Endothelial cell of hepatic sinusoid (primary cell): ENCODE results near the gene TRIM7.

ENCODE experiments used
- in situ Hi-C: cut with HindIII; loops from 2 replicates; pipeline ENCODE4 v1.10.0; 2017; ENCODE audit warnings: low sequenced_read_pairs

Gene TRIM7

GRCh38 chr5:181233801-181234454 is 28.9 kb upstream of the TRIM7 start:
- in situ Hi-C loops: no loop called here

GRCh38 chr5:181233088-181233800 is 28.2 kb upstream of the TRIM7 start:
- in situ Hi-C loops: no loop called here

GRCh38 chr5:181232593-181232992 is 27.6 kb upstream of the TRIM7 start:
- in situ Hi-C loops: no loop called here

GRCh38 chr5:181231432-181231831 is 26.4 kb upstream of the TRIM7 start:
- in situ Hi-C loops: no loop called here

- in situ Hi-C loops: no loop called here
These were observed 25.6 kb upstream of the TRIM7 start for GRCh38 chr5:181230551-181230950.

GRCh38 chr5:181229996-181230395 is 25.0 kb upstream of the TRIM7 start:
- in situ Hi-C loops: no loop called here

- in situ Hi-C loops: no loop called here
These were observed 19.6 kb upstream of the TRIM7 start for GRCh38 chr5:181224390-181225229.

- in situ Hi-C loops: no loop called here
These were observed 18.9 kb upstream of the TRIM7 start for GRCh38 chr5:181223729-181224389.

GRCh38 chr5:181223058-181223728 is 18.2 kb upstream of the TRIM7 start, which contains the start of gene TRIM41:
Gene TRIM41 (plus strand): TSS chr5:181223281. CDS start chr5:181224000, 719 bp downstream.
- in situ Hi-C loops: no loop called here

GRCh38 chr5:181222630-181223057 is 17.6 kb upstream of the TRIM7 start:
- in situ Hi-C loops: no loop called here

- in situ Hi-C loops: no loop called here
These were observed 17.0 kb upstream of the TRIM7 start for GRCh38 chr5:181221792-181222629.

- in situ Hi-C loops: no loop called here
These were observed 16.3 kb upstream of the TRIM7 start for GRCh38 chr5:181221105-181221791.

- in situ Hi-C loops: no loop called here
These were observed 15.2 kb upstream of the TRIM7 start for GRCh38 chr5:181220178-181220515.

- in situ Hi-C loops: no loop called here
These were observed 14.5 kb upstream of the TRIM7 start for GRCh38 chr5:181219262-181220177.

- in situ Hi-C loops: no loop called here
These were observed 13.8 kb upstream of the TRIM7 start for GRCh38 chr5:181218795-181219124.

- in situ Hi-C loops: no loop called here
These were observed 12.7 kb upstream of the TRIM7 start for GRCh38 chr5:181217803-181218062.

- in situ Hi-C loops: no loop called here
These were observed 12.3 kb upstream of the TRIM7 start for GRCh38 chr5:181217111-181217802.
